A549 (cell line): ENCODE data around the gene RPL18.

Source experiments
- CHD4 ChIP-seq: fragments of 200-600 bp; sonication (generic); IDR thresholded peaks from 2 replicates; pipeline ENCODE4 v1.6.1; 2016; ENCODE audit warnings: antibody characterized with exemption, mild to moderate bottlenecking, borderline replicate concordance
- HDAC2 ChIP-seq: fragments of 200-600 bp; sonication (generic); IDR thresholded peaks from 2 replicates; pipeline ENCODE4 v1.6.1; 2016
- PHF8 ChIP-seq: fragments of 200-600 bp; sonication (generic); IDR thresholded peaks from 2 replicates; pipeline ENCODE4 v1.6.1; 2016; ENCODE audit warnings: low read depth, mild to moderate bottlenecking, antibody characterized with exemption, moderate library complexity, borderline replicate concordance
- POLR2A ChIP-seq: IDR thresholded peaks from 2 replicates; pipeline ENCODE4 v1.6.1; 2012; ENCODE audit warnings: mild to moderate bottlenecking, low read length
- RAD21 ChIP-seq, 2 experiments: fragments of >200 bp in 1 of 2; sonication (Bioruptor Twin) in 1 of 2; formaldehyde crosslinking in 1 of 2; IDR thresholded peaks in 1 of 2; conservative IDR thresholded peaks in 1 of 2; 2 replicates in 1 of 2; 3 replicates in 1 of 2; pipeline ENCODE4 v1.6.1; 2012 to 2018; ENCODE audit warnings: inconsistent platforms in 1 of 2
- RNF2 ChIP-seq: fragments of 200-600 bp; sonication (generic); IDR thresholded peaks from 2 replicates; pipeline ENCODE4 v1.6.1; 2016; ENCODE audit warnings: low read depth, mild to moderate bottlenecking, antibody characterized with exemption, moderate library complexity, borderline replicate concordance
- SREBF2 ChIP-seq: fragments of 450-650 bp; IDR thresholded peaks from 2 replicates; pipeline ENCODE4 v1.6.1; 2014; ENCODE audit warnings: mild to moderate bottlenecking, moderate library complexity
- ZFP36 ChIP-seq: fragments of 450-650 bp; IDR thresholded peaks from 2 replicates; pipeline ENCODE4 v1.6.1; 2014; ENCODE audit warnings: borderline replicate concordance; ENCODE audit not compliant: partially characterized antibody
- TF ChIP-seq, protein P1 (sequence below): fragments of >200 bp; sonication (Bioruptor Twin); formaldehyde crosslinking; IDR thresholded peaks from 3 replicates; pipeline ENCODE4 v1.5.1; 2016
- TF ChIP-seq, protein P2 (sequence below): fragments of 200-600 bp; sonication (generic); IDR thresholded peaks from 2 replicates; pipeline ENCODE4 v1.6.1; 2016; ENCODE audit warnings: antibody characterized with exemption, mild to moderate bottlenecking, moderate library complexity
- TF ChIP-seq, protein P3 (sequence below): IDR thresholded peaks from 2 replicates; pipeline ENCODE4 v1.6.1; 2012
- TF ChIP-seq, protein P4 (sequence below): fragments of >200 bp; sonication (Bioruptor Twin); formaldehyde crosslinking; IDR thresholded peaks from 3 replicates; pipeline ENCODE4 v1.6.1; 2016
- TF ChIP-seq, protein P5 (sequence below): fragments of 450-650 bp; IDR thresholded peaks from 2 replicates; pipeline ENCODE4 v1.6.1; 2014; ENCODE audit warnings: antibody characterized with exemption

DNA sequence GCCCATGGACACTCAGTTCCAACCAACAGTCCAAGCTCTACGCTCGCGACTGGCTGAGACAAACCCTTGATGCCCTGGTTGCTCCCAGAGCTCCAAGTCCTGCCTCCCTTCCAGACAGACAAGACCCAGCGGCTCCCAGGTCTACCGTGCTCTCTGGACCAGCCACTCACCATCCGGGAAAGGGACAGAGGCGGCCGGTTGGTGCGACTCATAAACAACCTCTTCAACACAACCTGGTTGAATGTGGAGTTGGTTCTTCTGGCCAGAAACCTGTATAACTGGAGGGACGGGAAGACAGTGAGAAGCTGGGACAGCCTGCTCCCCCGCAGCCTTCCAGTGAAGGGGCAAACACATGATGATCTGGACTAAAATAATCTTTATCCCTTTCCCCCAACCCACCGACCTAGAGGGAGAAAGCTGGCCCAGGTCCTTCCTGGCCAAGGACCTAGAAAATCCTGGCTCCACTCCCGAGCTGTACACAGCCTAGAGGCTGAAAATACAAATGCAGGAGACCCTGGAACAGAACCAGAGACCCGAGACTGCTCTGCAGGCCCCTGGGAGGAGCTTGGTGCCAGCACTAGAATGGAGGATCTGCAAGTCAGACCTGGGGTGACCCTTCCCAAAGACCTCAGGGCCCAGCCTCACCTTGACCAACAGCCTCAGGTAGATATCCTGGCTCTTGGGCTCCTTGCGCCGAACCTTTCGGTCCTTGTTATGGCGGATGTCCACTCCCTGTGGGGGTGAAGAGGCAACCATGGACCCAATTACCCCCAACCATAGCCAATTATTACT, 1.6 kb downstream of the RPL18 start:
- TF ChIP-seq, protein P1, sequence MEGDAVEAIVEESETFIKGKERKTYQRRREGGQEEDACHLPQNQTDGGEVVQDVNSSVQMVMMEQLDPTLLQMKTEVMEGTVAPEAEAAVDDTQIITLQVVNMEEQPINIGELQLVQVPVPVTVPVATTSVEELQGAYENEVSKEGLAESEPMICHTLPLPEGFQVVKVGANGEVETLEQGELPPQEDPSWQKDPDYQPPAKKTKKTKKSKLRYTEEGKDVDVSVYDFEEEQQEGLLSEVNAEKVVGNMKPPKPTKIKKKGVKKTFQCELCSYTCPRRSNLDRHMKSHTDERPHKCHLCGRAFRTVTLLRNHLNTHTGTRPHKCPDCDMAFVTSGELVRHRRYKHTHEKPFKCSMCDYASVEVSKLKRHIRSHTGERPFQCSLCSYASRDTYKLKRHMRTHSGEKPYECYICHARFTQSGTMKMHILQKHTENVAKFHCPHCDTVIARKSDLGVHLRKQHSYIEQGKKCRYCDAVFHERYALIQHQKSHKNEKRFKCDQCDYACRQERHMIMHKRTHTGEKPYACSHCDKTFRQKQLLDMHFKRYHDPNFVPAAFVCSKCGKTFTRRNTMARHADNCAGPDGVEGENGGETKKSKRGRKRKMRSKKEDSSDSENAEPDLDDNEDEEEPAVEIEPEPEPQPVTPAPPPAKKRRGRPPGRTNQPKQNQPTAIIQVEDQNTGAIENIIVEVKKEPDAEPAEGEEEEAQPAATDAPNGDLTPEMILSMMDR: no peak
- TF ChIP-seq SREBF2 (no peak), POLR2A (no peak), PHF8 (no peak), ZFP36 (no peak), CHD4 (no peak), RNF2 (no peak), HDAC2 (no peak), RAD21 (conservative IDR thresholded peaks at IDR 0.05 in 1 of 2, IDR thresholded peaks at IDR 0.05 in 1 of 2) (no peak)
- TF ChIP-seq, protein P2, sequence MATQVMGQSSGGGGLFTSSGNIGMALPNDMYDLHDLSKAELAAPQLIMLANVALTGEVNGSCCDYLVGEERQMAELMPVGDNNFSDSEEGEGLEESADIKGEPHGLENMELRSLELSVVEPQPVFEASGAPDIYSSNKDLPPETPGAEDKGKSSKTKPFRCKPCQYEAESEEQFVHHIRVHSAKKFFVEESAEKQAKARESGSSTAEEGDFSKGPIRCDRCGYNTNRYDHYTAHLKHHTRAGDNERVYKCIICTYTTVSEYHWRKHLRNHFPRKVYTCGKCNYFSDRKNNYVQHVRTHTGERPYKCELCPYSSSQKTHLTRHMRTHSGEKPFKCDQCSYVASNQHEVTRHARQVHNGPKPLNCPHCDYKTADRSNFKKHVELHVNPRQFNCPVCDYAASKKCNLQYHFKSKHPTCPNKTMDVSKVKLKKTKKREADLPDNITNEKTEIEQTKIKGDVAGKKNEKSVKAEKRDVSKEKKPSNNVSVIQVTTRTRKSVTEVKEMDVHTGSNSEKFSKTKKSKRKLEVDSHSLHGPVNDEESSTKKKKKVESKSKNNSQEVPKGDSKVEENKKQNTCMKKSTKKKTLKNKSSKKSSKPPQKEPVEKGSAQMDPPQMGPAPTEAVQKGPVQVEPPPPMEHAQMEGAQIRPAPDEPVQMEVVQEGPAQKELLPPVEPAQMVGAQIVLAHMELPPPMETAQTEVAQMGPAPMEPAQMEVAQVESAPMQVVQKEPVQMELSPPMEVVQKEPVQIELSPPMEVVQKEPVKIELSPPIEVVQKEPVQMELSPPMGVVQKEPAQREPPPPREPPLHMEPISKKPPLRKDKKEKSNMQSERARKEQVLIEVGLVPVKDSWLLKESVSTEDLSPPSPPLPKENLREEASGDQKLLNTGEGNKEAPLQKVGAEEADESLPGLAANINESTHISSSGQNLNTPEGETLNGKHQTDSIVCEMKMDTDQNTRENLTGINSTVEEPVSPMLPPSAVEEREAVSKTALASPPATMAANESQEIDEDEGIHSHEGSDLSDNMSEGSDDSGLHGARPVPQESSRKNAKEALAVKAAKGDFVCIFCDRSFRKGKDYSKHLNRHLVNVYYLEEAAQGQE: no peak
- TF ChIP-seq, protein P3, sequence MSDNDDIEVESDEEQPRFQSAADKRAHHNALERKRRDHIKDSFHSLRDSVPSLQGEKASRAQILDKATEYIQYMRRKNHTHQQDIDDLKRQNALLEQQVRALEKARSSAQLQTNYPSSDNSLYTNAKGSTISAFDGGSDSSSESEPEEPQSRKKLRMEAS: no peak
- TF ChIP-seq, protein P4, sequence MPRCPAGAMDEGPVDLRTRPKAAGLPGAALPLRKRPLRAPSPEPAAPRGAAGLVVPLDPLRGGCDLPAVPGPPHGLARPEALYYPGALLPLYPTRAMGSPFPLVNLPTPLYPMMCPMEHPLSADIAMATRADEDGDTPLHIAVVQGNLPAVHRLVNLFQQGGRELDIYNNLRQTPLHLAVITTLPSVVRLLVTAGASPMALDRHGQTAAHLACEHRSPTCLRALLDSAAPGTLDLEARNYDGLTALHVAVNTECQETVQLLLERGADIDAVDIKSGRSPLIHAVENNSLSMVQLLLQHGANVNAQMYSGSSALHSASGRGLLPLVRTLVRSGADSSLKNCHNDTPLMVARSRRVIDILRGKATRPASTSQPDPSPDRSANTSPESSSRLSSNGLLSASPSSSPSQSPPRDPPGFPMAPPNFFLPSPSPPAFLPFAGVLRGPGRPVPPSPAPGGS: no peak
- TF ChIP-seq, protein P5, sequence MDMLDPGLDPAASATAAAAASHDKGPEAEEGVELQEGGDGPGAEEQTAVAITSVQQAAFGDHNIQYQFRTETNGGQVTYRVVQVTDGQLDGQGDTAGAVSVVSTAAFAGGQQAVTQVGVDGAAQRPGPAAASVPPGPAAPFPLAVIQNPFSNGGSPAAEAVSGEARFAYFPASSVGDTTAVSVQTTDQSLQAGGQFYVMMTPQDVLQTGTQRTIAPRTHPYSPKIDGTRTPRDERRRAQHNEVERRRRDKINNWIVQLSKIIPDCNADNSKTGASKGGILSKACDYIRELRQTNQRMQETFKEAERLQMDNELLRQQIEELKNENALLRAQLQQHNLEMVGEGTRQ: no peak
